NT2/D1 (cell line): ENCODE results near the gene THAP11.
"Not testable (repeated sequence)": the region's sequence is repeated elsewhere in the genome, so short reads cannot be mapped to it uniquely, and the experiment has no call there.

ENCODE experiments used
- DNase-seq: peaks from one replicate; pipeline ENCODE4 v3.0.0-alpha.2; 2011; ENCODE audit warnings: low read depth, low spot score
- H3K27me3 ChIP-seq: 2 replicates; pipeline ENCODE4 v1.6.0; 2011; ENCODE audit warnings: mild to moderate bottlenecking; ENCODE audit not compliant: insufficient read length, insufficient read depth
- H3K36me3 ChIP-seq: 2 replicates; pipeline ENCODE4 v1.6.1; 2011; ENCODE audit warnings: mild to moderate bottlenecking, low read length, mixed read lengths; ENCODE audit not compliant: insufficient read depth, insufficient read length
- H3K4me1 ChIP-seq: 2 replicates; pipeline ENCODE4 v1.5.1; 2011; ENCODE audit not compliant: insufficient read depth, insufficient read length
- H3K4me3 ChIP-seq: 2 replicates; pipeline ENCODE4 v1.5.1; 2011; ENCODE audit warnings: low read depth; ENCODE audit not compliant: insufficient read length
- H3K9ac ChIP-seq: 2 replicates; pipeline ENCODE4 v1.6.0; 2011; ENCODE audit warnings: low read depth; ENCODE audit not compliant: insufficient read length
- H3K9me3 ChIP-seq: 2 replicates; pipeline ENCODE4 v1.5.1; 2011; ENCODE audit warnings: mild to moderate bottlenecking, low read length; ENCODE audit not compliant: insufficient read depth
- SUZ12 ChIP-seq: IDR thresholded peaks from 2 replicates; pipeline ENCODE4 v1.6.1; 2011; ENCODE audit not compliant: insufficient read length, insufficient read depth; ENCODE audit errors: extremely low read depth
- YY1 ChIP-seq: IDR thresholded peaks from 2 replicates; pipeline ENCODE4 v1.6.1; 2011; ENCODE audit not compliant: insufficient read length, insufficient read depth
- ZNF274 ChIP-seq: IDR thresholded peaks from 2 replicates; pipeline ENCODE4 v1.6.1; 2011; ENCODE audit warnings: mild to moderate bottlenecking, low read depth, low read length

THAP11 gene

DNA sequence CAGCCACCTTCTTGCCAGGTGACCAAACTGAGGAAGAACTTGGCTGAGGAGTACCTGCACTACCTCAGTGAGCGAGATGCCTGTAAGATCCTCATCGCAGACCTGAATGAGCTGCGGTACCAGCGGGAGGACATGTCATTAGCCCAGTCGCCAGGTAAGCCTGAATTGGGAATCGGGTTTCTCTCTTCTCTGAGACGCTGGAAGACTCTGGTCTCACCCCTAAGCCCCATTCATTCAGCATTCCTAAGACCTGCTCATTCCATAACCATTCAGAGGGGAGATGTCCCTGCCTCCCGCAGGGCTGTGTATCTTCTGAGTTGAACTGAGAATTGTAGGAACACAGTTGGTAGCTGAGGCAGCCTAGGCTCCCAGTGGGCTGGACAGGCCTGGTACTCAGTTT is 17.0 kb upstream of the THAP11 start:
- no peaks in the 10 kb centered on the region for H3K9me3 ChIP-seq
- TF ChIP-seq SUZ12 (no peak), ZNF274 (no peak), YY1 (no peak)
- no peak for DNase-seq
- no peaks in the 10 kb centered on the region for H3K27me3 ChIP-seq
- peaks cover 12% of the 10 kb centered on the region for H3K4me1 ChIP-seq
- no peak overlapping the region for H3K4me3 ChIP-seq
- peaks cover 46% of the 10 kb centered on the region for H3K36me3 ChIP-seq
- H3K9ac ChIP-seq, result no peak overlapping the region

GRCh38 chr16:67825906-67826305 is 16.2 kb upstream of the THAP11 start:
- Histone ChIP-seq H3K9ac (no peak overlapping the region), H3K27me3 (no peaks in the 10 kb centered on the region), H3K4me1 (peaks cover 12% of the 10 kb centered on the region), H3K4me3 (no peak overlapping the region), H3K36me3 (peaks cover 54% of the 10 kb centered on the region), H3K9me3 (no peaks in the 10 kb centered on the region)
- no peak for DNase-seq
- TF ChIP-seq YY1 (no peak), ZNF274 (no peak), SUZ12 (no peak)

- no peak for DNase-seq
- no peaks in the 10 kb centered on the region for H3K27me3 ChIP-seq
- H3K4me1 ChIP-seq, result peaks cover 12% of the 10 kb centered on the region
- no peak overlapping the region for H3K9ac ChIP-seq
- TF ChIP-seq YY1, result no peak
- no peak for TF ChIP-seq ZNF274
- H3K9me3 ChIP-seq, result no peaks in the 10 kb centered on the region
- no peak overlapping the region for H3K4me3 ChIP-seq
- peaks cover 69% of the 10 kb centered on the region for H3K36me3 ChIP-seq
These were observed 13.5 kb upstream of the THAP11 start for GRCh38 chr16:67828651-67829050.

DNA sequence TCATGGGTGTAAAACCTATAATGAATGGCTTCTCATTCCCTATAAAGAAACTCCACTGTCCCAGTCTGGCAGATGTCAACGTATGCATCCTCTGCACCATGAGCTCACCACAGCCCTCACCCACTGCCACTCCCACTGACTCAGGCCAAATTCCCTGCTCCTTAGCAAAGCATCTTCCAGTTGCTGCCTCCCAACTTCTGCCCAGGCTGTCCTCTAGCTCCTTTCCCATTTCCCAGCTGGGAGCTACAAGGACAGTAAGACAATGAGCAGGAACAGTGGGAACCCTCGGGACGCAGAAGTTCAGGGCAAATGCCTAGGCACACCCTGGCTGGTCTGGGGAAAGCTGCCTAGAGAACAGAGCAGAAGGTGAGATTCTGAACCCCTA is 9.1 kb upstream of the THAP11 start:
- peaks cover 5% of the 10 kb centered on the region for H3K27me3 ChIP-seq
- TF ChIP-seq SUZ12 (no peak), ZNF274 (no peak), YY1 (no peak)
- H3K9ac ChIP-seq, result peak overlapping the region; percentile 92
- no peaks in the 10 kb centered on the region for H3K9me3 ChIP-seq
- peaks cover 45% of the 10 kb centered on the region for H3K36me3 ChIP-seq
- no peaks in the 10 kb centered on the region for H3K4me1 ChIP-seq
- peak overlapping the region; percentile 86 for H3K4me3 ChIP-seq
- no peak for DNase-seq

GRCh38 chr16:67833415-67834241 is 8.5 kb upstream of the THAP11 start:
- Histone ChIP-seq H3K9me3 (no peaks in the 10 kb centered on the region), H3K9ac (peak overlapping the region; percentile 92), H3K36me3 (peaks cover 39% of the 10 kb centered on the region), H3K4me1 (no peaks in the 10 kb centered on the region), H3K4me3 (peak overlapping the region; percentile 86), H3K27me3 (peaks cover 5% of the 10 kb centered on the region)
- no peak for TF ChIP-seq SUZ12
- TF ChIP-seq YY1, result peak; percentile 65
- no peak for TF ChIP-seq ZNF274
- peak; percentile 88 for DNase-seq

- TF ChIP-seq ZNF274 (no peak), YY1 (no peak), SUZ12 (no peak)
- no peaks in the 10 kb centered on the region for H3K4me1 ChIP-seq
- DNase-seq, result no peak
- peaks cover 33% of the 10 kb centered on the region for H3K36me3 ChIP-seq
- no peaks in the 10 kb centered on the region for H3K9me3 ChIP-seq
- peak overlapping the region; percentile 86 for H3K4me3 ChIP-seq
- H3K27me3 ChIP-seq, result peaks cover 5% of the 10 kb centered on the region
- peak overlapping the region; percentile 92 for H3K9ac ChIP-seq
These were observed 7.9 kb upstream of the THAP11 start for GRCh38 chr16:67834242-67834614.

DNA sequence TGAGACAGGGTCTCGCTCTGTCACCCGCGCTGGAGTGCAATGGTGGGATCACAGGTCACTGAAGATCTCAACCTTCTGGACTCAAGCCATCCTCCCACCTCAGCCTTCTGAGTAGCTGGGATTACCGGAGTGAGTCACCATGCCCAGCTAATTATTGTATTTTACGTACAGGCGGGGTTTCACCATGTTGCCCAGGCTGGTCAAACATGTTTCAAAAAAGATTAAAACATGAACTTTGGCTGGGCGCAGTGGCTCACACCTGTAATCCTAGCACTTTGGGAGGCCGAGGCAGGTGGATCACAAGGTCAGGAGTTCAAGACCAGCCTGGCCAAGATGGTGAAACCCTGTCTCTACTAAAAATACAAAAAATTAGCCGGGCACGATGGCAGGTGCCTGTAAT is 4.9 kb upstream of the THAP11 start:
- not testable (repeated sequence) for H3K4me1 ChIP-seq

More for the DNA sequence above, 4.9 kb upstream of the THAP11 start:
- not testable (repeated sequence) for H3K9me3 ChIP-seq, H3K27me3 ChIP-seq, DNase-seq, H3K9ac ChIP-seq, H3K4me3 ChIP-seq, H3K36me3 ChIP-seq
